ENCODE data around the gene ACOXL.

GRCh38 chr2:110896226-110896625, 163.9 kb downstream of the ACOXL start:
- TF ChIP-seq CTCF (IDR thresholded peaks at IDR 0.05) (no peak), POLR2A (IDR thresholded peaks at IDR 0.05) (no peak)

Data from testis (tissue), 2 donors.